Measurements from ENCODE around the gene HACD2.

HACD2 gene

DNA sequence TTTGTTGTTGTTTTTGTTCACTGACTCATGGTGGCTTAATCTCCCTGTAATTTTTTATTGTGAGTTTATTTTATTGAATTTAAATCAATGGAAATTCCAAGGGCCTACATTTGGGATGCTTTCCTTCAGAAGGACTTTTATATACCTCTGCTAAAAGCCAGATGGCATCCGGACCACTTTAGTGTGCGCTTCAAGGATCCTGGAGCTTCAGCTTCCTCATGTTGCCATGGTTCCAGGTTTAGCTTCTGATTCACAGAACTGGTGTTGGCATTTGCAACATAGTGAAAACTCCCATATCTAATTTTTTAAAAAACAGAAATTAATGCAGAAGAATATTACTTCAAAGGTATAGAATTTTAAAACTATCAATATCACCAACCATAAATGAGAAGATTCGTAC is 8.5 kb upstream of the HACD2 start:
- H3F3A ChIP-seq (ENCODE audit: insufficient read depth, low read length): no peaks in the 10 kb centered on the region
- no peak overlapping the region for H3K27ac ChIP-seq (ENCODE audit: low read length)
- no peaks in the 10 kb centered on the region for H4K20me1 ChIP-seq (ENCODE audit: insufficient read depth, low read length)
- H3K79me2 ChIP-seq (ENCODE audit: low read length): no peaks in the 10 kb centered on the region
- no peak overlapping the region for H2AFZ ChIP-seq (ENCODE audit: low read length)
- H3K9me3 ChIP-seq (replicated peaks; ENCODE audit: insufficient read depth, low read length): no peaks in the 10 kb centered on the region
- H3K27me3 ChIP-seq (replicated peaks; ENCODE audit: insufficient read depth, low read length): no peaks in the 10 kb centered on the region
- no peak overlapping the region for H3K4me2 ChIP-seq (ENCODE audit: low read depth, low read length)
- no peaks in the 10 kb centered on the region for H3K9me2 ChIP-seq (replicated peaks; ENCODE audit: insufficient read depth, low read length)
- no peak for DNase-seq
- H3K4me3 ChIP-seq (ENCODE audit: low read length): no peak overlapping the region
- no peak for TF ChIP-seq EZH2 (optimal IDR thresholded peaks at IDR 0.05; ENCODE audit: low read depth, low read length)
- no peak for TF ChIP-seq EZH2phosphoT487 (IDR thresholded peaks at IDR 0.05; ENCODE audit: low read length)
- TF ChIP-seq, protein P1, sequence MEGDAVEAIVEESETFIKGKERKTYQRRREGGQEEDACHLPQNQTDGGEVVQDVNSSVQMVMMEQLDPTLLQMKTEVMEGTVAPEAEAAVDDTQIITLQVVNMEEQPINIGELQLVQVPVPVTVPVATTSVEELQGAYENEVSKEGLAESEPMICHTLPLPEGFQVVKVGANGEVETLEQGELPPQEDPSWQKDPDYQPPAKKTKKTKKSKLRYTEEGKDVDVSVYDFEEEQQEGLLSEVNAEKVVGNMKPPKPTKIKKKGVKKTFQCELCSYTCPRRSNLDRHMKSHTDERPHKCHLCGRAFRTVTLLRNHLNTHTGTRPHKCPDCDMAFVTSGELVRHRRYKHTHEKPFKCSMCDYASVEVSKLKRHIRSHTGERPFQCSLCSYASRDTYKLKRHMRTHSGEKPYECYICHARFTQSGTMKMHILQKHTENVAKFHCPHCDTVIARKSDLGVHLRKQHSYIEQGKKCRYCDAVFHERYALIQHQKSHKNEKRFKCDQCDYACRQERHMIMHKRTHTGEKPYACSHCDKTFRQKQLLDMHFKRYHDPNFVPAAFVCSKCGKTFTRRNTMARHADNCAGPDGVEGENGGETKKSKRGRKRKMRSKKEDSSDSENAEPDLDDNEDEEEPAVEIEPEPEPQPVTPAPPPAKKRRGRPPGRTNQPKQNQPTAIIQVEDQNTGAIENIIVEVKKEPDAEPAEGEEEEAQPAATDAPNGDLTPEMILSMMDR (IDR thresholded peaks at IDR 0.05; ENCODE audit: low read length): no peak
- H3K36me3 ChIP-seq (replicated peaks; ENCODE audit: insufficient read depth, low read length): no peaks in the 10 kb centered on the region
- H3K9ac ChIP-seq (ENCODE audit: low read length): no peak overlapping the region
- no peaks in the 10 kb centered on the region for H3K4me1 ChIP-seq (ENCODE audit: low read length)

DNA sequence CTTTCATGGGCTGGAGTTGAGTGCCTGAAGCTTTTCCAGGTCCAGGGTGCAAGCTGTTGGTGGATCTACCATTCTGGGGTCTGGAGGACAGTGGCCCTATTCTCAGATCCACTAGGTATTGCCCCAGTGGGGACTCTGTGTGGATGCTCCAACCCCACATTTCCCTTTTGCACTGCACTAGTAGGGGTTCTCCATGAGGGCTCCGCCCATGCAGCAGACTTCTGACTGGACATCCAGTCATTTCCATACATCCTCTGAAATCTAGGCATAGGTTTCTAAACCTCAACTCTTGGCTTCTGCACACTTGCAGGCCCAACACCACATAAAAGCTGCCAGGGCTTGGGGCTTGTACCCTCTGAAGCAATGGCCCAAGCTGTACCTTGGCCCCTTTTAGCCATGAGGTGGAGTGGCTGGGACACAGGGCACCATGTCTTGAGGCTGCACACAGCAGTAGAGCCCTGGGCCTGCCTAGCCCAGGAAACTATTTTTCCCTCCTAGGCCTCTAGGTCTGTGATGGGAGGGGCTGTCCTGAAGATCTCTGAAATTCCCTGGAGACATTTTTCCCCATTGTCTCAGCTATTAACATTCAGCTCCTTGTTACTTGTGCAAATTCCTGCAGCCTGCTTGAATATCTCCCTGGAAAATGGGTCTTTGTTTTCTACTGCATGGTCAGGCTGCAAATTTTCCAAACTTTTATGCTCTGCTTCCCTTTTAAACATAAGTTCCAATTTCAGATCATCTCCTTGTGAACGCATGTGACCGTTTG is 6.0 kb upstream of the HACD2 start:
- Histone ChIP-seq H3K36me3 (replicated peaks; ENCODE audit: insufficient read depth, low read length) (no peaks in the 10 kb centered on the region), H3K9me2 (replicated peaks; ENCODE audit: insufficient read depth, low read length) (no peaks in the 10 kb centered on the region), H3K4me1 (ENCODE audit: low read length) (no peaks in the 10 kb centered on the region), H3K27ac (ENCODE audit: low read length) (no peak overlapping the region), H3K9ac (ENCODE audit: low read length) (no peak overlapping the region), H3K9me3 (replicated peaks; ENCODE audit: insufficient read depth, low read length) (no peaks in the 10 kb centered on the region), H3F3A (ENCODE audit: insufficient read depth, low read length) (no peaks in the 10 kb centered on the region), H3K4me3 (ENCODE audit: low read length) (no peak overlapping the region), H3K27me3 (replicated peaks; ENCODE audit: insufficient read depth, low read length) (no peaks in the 10 kb centered on the region), H2AFZ (ENCODE audit: low read length) (no peak overlapping the region), H3K4me2 (ENCODE audit: low read depth, low read length) (no peak overlapping the region), H4K20me1 (ENCODE audit: insufficient read depth, low read length) (no peaks in the 10 kb centered on the region), H3K79me2 (ENCODE audit: low read length) (no peaks in the 10 kb centered on the region)
- TF ChIP-seq, protein P1 (IDR thresholded peaks at IDR 0.05; ENCODE audit: low read length): no peak
- no peak for TF ChIP-seq EZH2 (optimal IDR thresholded peaks at IDR 0.05; ENCODE audit: low read depth, low read length)
- TF ChIP-seq EZH2phosphoT487 (IDR thresholded peaks at IDR 0.05; ENCODE audit: low read length): no peak
- no peak for DNase-seq

DNA sequence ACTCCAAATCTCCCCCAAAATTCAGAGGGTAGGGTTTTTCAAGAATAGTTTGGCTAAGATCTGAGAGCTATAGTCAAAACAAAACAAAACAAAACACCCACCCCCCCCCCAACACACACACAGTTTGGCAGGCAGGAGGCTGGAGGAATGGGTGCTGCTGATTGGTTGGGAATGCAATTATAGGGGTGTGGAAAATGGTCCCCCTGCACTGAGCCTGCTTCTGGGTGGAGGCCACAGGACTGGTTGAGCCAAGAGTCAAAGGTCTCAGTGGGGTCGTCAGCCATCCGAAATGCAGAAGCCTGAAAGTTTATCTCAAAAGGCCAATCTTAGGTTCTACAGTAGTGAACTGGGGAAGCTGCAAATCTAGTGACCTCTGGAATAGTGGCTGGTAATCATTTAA is 2.5 kb upstream of the HACD2 start:
- H4K20me1 ChIP-seq (ENCODE audit: insufficient read depth, low read length): no peaks in the 10 kb centered on the region
- no peak overlapping the region for H2AFZ ChIP-seq (ENCODE audit: low read length)
- peaks cover 12% of the 10 kb centered on the region for H3K4me1 ChIP-seq (ENCODE audit: low read length)
- H3K9ac ChIP-seq (ENCODE audit: low read length): no peak overlapping the region
- DNase-seq: no peak
- no peaks in the 10 kb centered on the region for H3K9me2 ChIP-seq (replicated peaks; ENCODE audit: insufficient read depth, low read length)
- H3K79me2 ChIP-seq (ENCODE audit: low read length): peaks cover 20% of the 10 kb centered on the region
- no peak for TF ChIP-seq EZH2phosphoT487 (IDR thresholded peaks at IDR 0.05; ENCODE audit: low read length)
- TF ChIP-seq EZH2 (optimal IDR thresholded peaks at IDR 0.05; ENCODE audit: low read depth, low read length): no peak
- TF ChIP-seq, protein P1 (IDR thresholded peaks at IDR 0.05; ENCODE audit: low read length): no peak
- no peak overlapping the region for H3K4me2 ChIP-seq (ENCODE audit: low read depth, low read length)
- no peaks in the 10 kb centered on the region for H3K9me3 ChIP-seq (replicated peaks; ENCODE audit: insufficient read depth, low read length)
- H3K27ac ChIP-seq (ENCODE audit: low read length): no peak overlapping the region
- no peaks in the 10 kb centered on the region for H3K27me3 ChIP-seq (replicated peaks; ENCODE audit: insufficient read depth, low read length)
- H3K4me3 ChIP-seq (ENCODE audit: low read length): no peak overlapping the region
- H3K36me3 ChIP-seq (replicated peaks; ENCODE audit: insufficient read depth, low read length): no peaks in the 10 kb centered on the region
- H3F3A ChIP-seq (ENCODE audit: insufficient read depth, low read length): no peaks in the 10 kb centered on the region
